H1 (cell line): ENCODE data around the gene SND1. TPM values are rescaled to one million over a fixed set of nuclear protein-coding genes. Genes with fewer than 3 reads are reported as not detected.

ENCODE experiments used
- CTCF ChIA-PET: fragments of 300-600 bp; sonication (Branson Sonifier 250); formaldehyde crosslinking; loops from one replicate; lab custom pipeline; 2021; ENCODE audit not compliant: partially characterized antibody; lab: Charles Lee
- POLR2A ChIA-PET: fragments of 300-600 bp; sonication (Branson Sonifier 250); formaldehyde crosslinking; loops from one replicate; lab custom pipeline; 2021; ENCODE audit warnings: inconsistent platforms; ENCODE audit not compliant: partially characterized antibody; lab: Charles Lee
- DNase-seq, 2 experiments: peaks; one replicate each; pipeline versions ENCODE4 v3.0.0 to v3.0.0-alpha.2; 2010 to 2022; ENCODE audit warnings: low spot score in 2 of 2, low read depth in 1 of 2, mixed read lengths in 1 of 2
- FAIRE-seq: peaks from 2 replicates; lab custom pipeline; 2011; peaks lifted over from hg19 to GRCh38; lab: Jason Lieb, UNC
- H2AFZ ChIP-seq: 2 replicates; pipeline ENCODE4 v1.8.1; 2012; ENCODE audit warnings: low read length, inconsistent platforms
- H2AK5ac ChIP-seq: 2 replicates; pipeline ENCODE4 v1.6.1; 2013; ENCODE audit warnings: low read depth, low read length
- H2BK120ac ChIP-seq: replicated peaks from 2 replicates; pipeline ENCODE3; 2013; ENCODE audit warnings: low read depth, low read length, inconsistent platforms
- H2BK12ac ChIP-seq: 2 replicates; pipeline ENCODE4 v1.6.1; 2013; ENCODE audit warnings: low read depth, low read length
- H2BK15ac ChIP-seq: 2 replicates; pipeline ENCODE4 v1.6.1; 2013; ENCODE audit warnings: low read length
- H2BK20ac ChIP-seq: 2 replicates; pipeline ENCODE4 v1.6.1; 2013; ENCODE audit warnings: low read length
- H2BK5ac ChIP-seq: 2 replicates; pipeline ENCODE4 v1.6.1; 2013; ENCODE audit warnings: low read depth, low read length
- H3K14ac ChIP-seq: 2 replicates; pipeline ENCODE4 v1.6.1; 2013; ENCODE audit warnings: inconsistent platforms; ENCODE audit not compliant: insufficient read length
- H3K18ac ChIP-seq: 2 replicates; pipeline ENCODE4 v1.6.1; 2013; ENCODE audit warnings: low read length; ENCODE audit errors: extremely low read depth
- H3K23ac ChIP-seq: 2 replicates; pipeline ENCODE4 v1.6.1; 2013; ENCODE audit warnings: inconsistent platforms; ENCODE audit not compliant: insufficient read length
- H3K23me2 ChIP-seq: 2 replicates; pipeline ENCODE4 v1.6.1; 2013; ENCODE audit warnings: low read depth, low read length
- H3K27ac ChIP-seq: 2 replicates; pipeline ENCODE4 v1.6.1; 2011; ENCODE audit warnings: low read depth, low read length, inconsistent platforms
- H3K27me3 ChIP-seq, 4 experiments: replicated peaks in 1 of 4; 1 replicate in 1 of 4; 2 replicates in 3 of 4; pipeline versions ENCODE4 v1.6.1 to v1.8.1; 2011 to 2013; ENCODE audit warnings: low read length in 3 of 4, mild to moderate bottlenecking in 3 of 4, inconsistent platforms in 2 of 4, mixed read lengths in 2 of 4, moderate library complexity in 1 of 4; ENCODE audit not compliant: control insufficient read depth in 3 of 4, insufficient read depth in 3 of 4; ENCODE audit errors: extremely low read depth in 1 of 4
- H3K36me3 ChIP-seq, 4 experiments: 2 replicates each; pipeline versions ENCODE4 v1.6.1 to v1.8.1; 2011 to 2013; ENCODE audit warnings: mild to moderate bottlenecking in 4 of 4, low read length in 3 of 4, moderate library complexity in 2 of 4, control low read depth in 1 of 4, inconsistent platforms in 1 of 4; ENCODE audit not compliant: insufficient read depth in 4 of 4, control insufficient read depth in 2 of 4
- H3K4ac ChIP-seq: replicated peaks from 2 replicates; pipeline ENCODE3; 2013; ENCODE audit warnings: low read length, low read depth, mixed read lengths, inconsistent platforms; ENCODE audit not compliant: insufficient read length
- H3K4me1 ChIP-seq, 4 experiments: replicated peaks in 1 of 4; 1 replicate in 1 of 4; 2 replicates in 3 of 4; pipeline versions ENCODE4 v1.6.1 to v1.8.1; 2011 to 2013; ENCODE audit warnings: low read length in 3 of 4, inconsistent platforms in 2 of 4, mixed read lengths in 1 of 4; ENCODE audit not compliant: insufficient read depth in 4 of 4, control insufficient read depth in 3 of 4
- H3K4me2 ChIP-seq, 2 experiments: 2 replicates each; pipeline versions ENCODE4 v1.6.1 to v1.8.1; 2011 to 2013; ENCODE audit warnings: low read depth in 2 of 2, low read length in 2 of 2, control low read depth in 1 of 2, inconsistent platforms in 1 of 2, mild to moderate bottlenecking in 1 of 2; ENCODE audit not compliant: insufficient read depth in 1 of 2
- H3K4me3 ChIP-seq, 4 experiments: fragments of 200-600, 300-600 bp in 1 of 4; sonication (generic), shearing (Covaris generic), sonication (Bioruptor Twin) in 1 of 4; 2 replicates each; pipeline versions ENCODE4 v1.5.1 to v1.8.1; 2011 to 2016; ENCODE audit warnings: low read length in 4 of 4, low read depth in 3 of 4, control low read depth in 2 of 4, inconsistent platforms in 2 of 4, mild to moderate bottlenecking in 2 of 4, mixed read lengths in 1 of 4, moderate library complexity in 1 of 4; ENCODE audit not compliant: insufficient read depth in 2 of 4; ENCODE audit errors: extremely low read depth in 1 of 4
- H3K56ac ChIP-seq: replicated peaks from 2 replicates; pipeline ENCODE3; 2013; ENCODE audit warnings: low read depth, mild to moderate bottlenecking, mixed read lengths, low read length, inconsistent platforms; ENCODE audit not compliant: insufficient read length
- H3K79me1 ChIP-seq: 2 replicates; pipeline ENCODE4 v1.6.1; 2013; ENCODE audit warnings: low read depth, low read length, control low read depth
- H3K79me2 ChIP-seq, 2 experiments: 2 replicates each; pipeline versions ENCODE4 v1.6.1 to v1.8.1; 2012 to 2013; ENCODE audit warnings: low read length in 2 of 2, mild to moderate bottlenecking in 2 of 2, inconsistent platforms in 1 of 2; ENCODE audit not compliant: insufficient read depth in 2 of 2, control insufficient read depth in 1 of 2
- H3K9ac ChIP-seq, 4 experiments: replicated peaks in 1 of 4; 1 replicate in 1 of 4; 2 replicates in 3 of 4; pipeline versions ENCODE4 v1.6.1 to v1.8.1; 2011 to 2013; ENCODE audit warnings: low read depth in 3 of 4, low read length in 3 of 4, control low read depth in 2 of 4, mild to moderate bottlenecking in 2 of 4, moderate library complexity in 2 of 4, inconsistent platforms in 1 of 4; ENCODE audit errors: extremely low read depth in 1 of 4
- H3K9me3 ChIP-seq, 2 experiments: 2 replicates each; pipeline versions ENCODE4 v1.6.1 to v1.8.1; 2012 to 2013; ENCODE audit warnings: mild to moderate bottlenecking in 2 of 2, moderate library complexity in 2 of 2, control low read depth in 1 of 2, inconsistent platforms in 1 of 2, low read depth in 1 of 2, low read length in 1 of 2, mixed read lengths in 1 of 2; ENCODE audit not compliant: insufficient read depth in 2 of 2
- H4K20me1 ChIP-seq, 2 experiments: replicated peaks in 1 of 2; 2 replicates each; pipeline versions ENCODE3 to v1.8.1; 2011 to 2013; ENCODE audit warnings: inconsistent platforms in 2 of 2, low read length in 2 of 2, mild to moderate bottlenecking in 1 of 2; ENCODE audit not compliant: insufficient read depth in 2 of 2, control insufficient read depth in 1 of 2
- H4K5ac ChIP-seq: 2 replicates; pipeline ENCODE4 v1.6.1; 2013; ENCODE audit warnings: low read length, low read depth, mixed read lengths, inconsistent platforms; ENCODE audit not compliant: insufficient read length
- H4K8ac ChIP-seq: 2 replicates; pipeline ENCODE4 v1.8.0; 2013; ENCODE audit warnings: mild to moderate bottlenecking, moderate library complexity, low read length, inconsistent platforms; ENCODE audit not compliant: insufficient read depth; ENCODE audit errors: extremely low read depth
- H4K91ac ChIP-seq: replicated peaks from 2 replicates; pipeline ENCODE3; 2013; ENCODE audit warnings: low read length, mixed read lengths, inconsistent platforms; ENCODE audit not compliant: insufficient read length
- BRCA1 ChIP-seq: IDR thresholded peaks from 2 replicates; pipeline ENCODE4 v1.6.1; 2012; ENCODE audit warnings: low read depth, low read length, improper control_type of control experiment
- MAFK ChIP-seq: IDR thresholded peaks from 2 replicates; pipeline ENCODE4 v1.6.1; 2012; ENCODE audit warnings: low read depth, mild to moderate bottlenecking, improper control_type of control experiment, low read length
- PHF8 ChIP-seq: fragments of 200-600 bp; sonication (generic); conservative IDR thresholded peaks from 2 replicates; pipeline ENCODE4 v1.7.1; 2012; ENCODE audit warnings: low read depth, mild to moderate bottlenecking, inconsistent platforms, low read length, moderate library complexity
- POLR2A ChIP-seq, 2 experiments: IDR thresholded peaks; 1 replicate in 1 of 2; 2 replicates in 1 of 2; pipeline ENCODE4 v1.6.1; 2011; ENCODE audit warnings: low read depth in 2 of 2, low read length in 2 of 2, mild to moderate bottlenecking in 2 of 2; ENCODE audit errors: control extremely low read depth in 1 of 2
- POLR2AphosphoS5 ChIP-seq: IDR thresholded peaks from 2 replicates; pipeline ENCODE4 v1.6.1; 2011; ENCODE audit warnings: low read depth, low read length
- RAD21 ChIP-seq, 2 experiments: IDR thresholded peaks in 1 of 2; conservative IDR thresholded peaks in 1 of 2; 2 replicates each; pipeline ENCODE4 v1.6.1; 2011; ENCODE audit warnings: low read depth in 2 of 2, low read length in 2 of 2, improper control_type of control experiment in 1 of 2, inconsistent platforms in 1 of 2, mild to moderate bottlenecking in 1 of 2, moderate library complexity in 1 of 2
- RBBP5 ChIP-seq: IDR thresholded peaks from 2 replicates; pipeline ENCODE4 v1.7.1; 2012; ENCODE audit warnings: low read depth, mild to moderate bottlenecking, inconsistent platforms, low read length, moderate library complexity, borderline replicate concordance
- SIRT6 ChIP-seq: IDR thresholded peaks from one replicate; pipeline ENCODE4 v1.7.1; 2012; ENCODE audit warnings: low read length, inconsistent platforms
- SIX5 ChIP-seq: IDR thresholded peaks from 2 replicates; pipeline ENCODE4 v1.6.1; 2011; ENCODE audit warnings: mild to moderate bottlenecking, low read depth, low read length
- TAF1 ChIP-seq: IDR thresholded peaks from 2 replicates; pipeline ENCODE4 v1.6.1; 2011; ENCODE audit warnings: mild to moderate bottlenecking, low read depth, low read length
- ZNF274 ChIP-seq: IDR thresholded peaks from 2 replicates; pipeline ENCODE4 v1.7.0; 2012; ENCODE audit warnings: low read length, borderline replicate concordance; ENCODE audit errors: extremely low read depth
- WGBS, 2 experiments: shearing (Covaris generic) in 1 of 2; methylation state at CpG; one replicate each; pipeline versions ENCODE4 v1.1.6 to v1.1.7; 2013 to 2015; ENCODE audit warnings: low lambda C conversion rate in 2 of 2, mixed read lengths in 2 of 2, inconsistent platforms in 1 of 2, low coverage in 1 of 2, missing lambda C conversion rate in 1 of 2; ENCODE audit not compliant: insufficient replicate concordance in 2 of 2, insufficient coverage in 1 of 2, insufficient read length in 1 of 2; ENCODE audit errors: extremely low coverage in 1 of 2, missing lambda C conversion rate in 1 of 2; 5-methylcytosine and 5-hydroxymethylcytosine counted together
- polyA plus RNA-seq, 7 experiments: library from polyadenylated mRNA; depleted of rRNA in 3 of 7; stranded (reverse) in 5 of 7; unstranded in 2 of 7; fragments of >200 nt in 5 of 7; fragments of 200-250 nt in 2 of 7; gene quantifications; 1 replicate in 5 of 7; 2 replicates in 1 of 7; 4 replicates in 1 of 7; pipeline versions ENCODE4 v1.2.1 to v1.2.3, GENCODE V29; 2011 to 2013; ENCODE audit warnings: missing spikeins in 2 of 7, mixed read lengths in 2 of 7
- total RNA-seq: library from RNA; stranded (reverse); fragmentation: NEBNext Ultra II Directional; extraction: Animal tissue kit (Norgen Biotek cat#: 25700); gene quantifications from 2 replicates; pipeline ENCODE4 v1.2.1, GENCODE V29; 2021

The SND1 gene
- total and polyA plus RNA-seq, 2 of the 8 experiments (the other 6 are each of a cell fraction or from before 2014, with no cell fraction given) = 122 to 290 TPM

GRCh38 chr7:127878791-127879190 lies 226.8 kb downstream of the SND1 start:
- FAIRE-seq = no peak
- H3K27ac ChIP-seq = no peak overlapping the region

More at GRCh38 chr7:127878791-127879190, 226.8 kb downstream of the SND1 start:
- Histone ChIP-seq H3K36me3 (no peaks in the 10 kb centered on the region), H3K9me3 (no peaks in the 10 kb centered on the region), H2BK15ac (no peak overlapping the region), H3K79me1 (peaks cover 7% of the 10 kb centered on the region; the same call in 1 of the 2 replicates), H3K4me2 (no peak overlapping the region), H2BK12ac (no peak overlapping the region), H3K27me3 (no peaks in the 10 kb centered on the region), H3K14ac (no peak overlapping the region), H3K4me3 (no peak overlapping the region), H2AFZ (no peak overlapping the region), H3K23me2 (no peaks in the 10 kb centered on the region), H3K9ac (no peak overlapping the region), H3K4me1 (peaks cover 0 to 5% (median 0%) of the 10 kb centered on the region in 4 experiments; a peak in 1 of 7 replicates), H2BK5ac (no peak overlapping the region), H2AK5ac (no peak overlapping the region), H3K56ac (no peak overlapping the region), H3K18ac (no peak overlapping the region), H2BK20ac (no peak overlapping the region), H3K23ac (no peak overlapping the region), H4K5ac (no peak overlapping the region), H3K4ac (no peak overlapping the region), H3K79me2 (peaks cover 0 to 33% of the 10 kb centered on the region in 2 experiments; a peak in 2 of 4 replicates), H4K8ac (no peak overlapping the region), H2BK120ac (no peak overlapping the region), H4K91ac (no peak overlapping the region), H4K20me1 (peaks cover 0 to 2% of the 10 kb centered on the region in 2 experiments)
- TF ChIP-seq RBBP5 = no peak
- TF ChIP-seq SIX5 = no peak
- no peak for TF ChIP-seq POLR2AphosphoS5
- no peak for TF ChIP-seq RAD21 (IDR thresholded peaks at IDR 0.05 in 1 of 2, conservative IDR thresholded peaks at IDR 0.05 in 1 of 2; ENCODE audit: low read depth in 2 of 2, low read length in 2 of 2)
- TF ChIP-seq TAF1 = no peak
- no peak for TF ChIP-seq ZNF274
- no peak for TF ChIP-seq MAFK
- no peak for TF ChIP-seq SIRT6
- no peak for TF ChIP-seq POLR2A (IDR thresholded peaks at IDR 0.05; ENCODE audit: control extremely low read depth in 1 of 2, low read depth in 2 of 2, low read length in 2 of 2)
- no peak for TF ChIP-seq PHF8
- no peak for TF ChIP-seq BRCA1
- ChIA-PET POLR2A (interaction anchor here (0.7 kb wide), 1 partner anchor 29 kb away, joined by 3 read pairs; no protein-coding TSS in a partner anchor), CTCF (no interaction called here)
- 95% methylated on average over 3 of the region's 3 CpGs; no CpG with 5 or more reads in 1 of the 2 experiments for WGBS, 2 experiments
- DNase-seq = no peak
